K562 (cell line): ENCODE results near the gene NDUFA13. TPM values are rescaled to one million over a fixed set of nuclear protein-coding genes. Genes with fewer than 3 reads are reported as not detected.

Source experiments
- ATAC-seq: fragments of 200-7000 bp; cut with Tn5 transposase; 3 replicates; pipeline ENCODE4 v1.9.1; 2020; ENCODE audit warnings: moderate library complexity
- BruUV-seq: library from RNA; stranded (reverse); fragments of 400-500 nt; replicated peaks from 2 replicates; lab custom pipeline; 2021; lab: Mats Ljungman, UMichigan
- CTCF ChIA-PET: fragments of 300-600 bp; formaldehyde crosslinking; extraction: SDS; loops from one replicate; lab custom pipeline; 2021; ENCODE audit warnings: low intra/inter-chr PET ratio; lab: Yijun Ruan, JAX
- POLR2A ChIA-PET: fragments of 300-600, 350-650 bp; sonication (Branson Sonifier 250); formaldehyde crosslinking; extraction: SDS; loops from one replicate; lab custom pipeline; 2021; ENCODE audit warnings: antibody characterized with exemption, inconsistent platforms; lab: Yijun Ruan, JAX
- DNase-seq, 4 experiments: peaks; one replicate each; pipeline versions ENCODE4 v3.0.0 to v3.0.0-alpha.2; 2011 to 2018; ENCODE audit warnings: low spot score in 3 of 4, mixed read lengths in 3 of 4; ENCODE audit errors: extremely low read depth in 1 of 4
- FAIRE-seq: peaks from 2 replicates; lab custom pipeline; 2011; peaks lifted over from hg19 to GRCh38; lab: Jason Lieb, UNC
- H2AFZ ChIP-seq: 2 replicates; pipeline ENCODE4 v1.6.0; 2011; ENCODE audit warnings: low read depth, low read length, control low read depth, inconsistent platforms
- H3K27ac ChIP-seq: fragments of 200-600 bp; 3 replicates; pipeline ENCODE4 v1.8.0; 2011; ENCODE audit warnings: low read depth, mild to moderate bottlenecking, control low read depth, inconsistent platforms, low read length, moderate library complexity, mixed read lengths; ENCODE audit errors: extremely low read depth
- H3K27me3 ChIP-seq, 2 experiments: fragments of 300-600 bp in 1 of 2; 2 replicates in 1 of 2; 3 replicates in 1 of 2; pipeline versions ENCODE4 v1.6.0 to v1.8.0; 2011; ENCODE audit warnings: inconsistent platforms in 2 of 2, low read length in 2 of 2, mild to moderate bottlenecking in 1 of 2, mixed read lengths in 1 of 2, moderate library complexity in 1 of 2; ENCODE audit not compliant: control insufficient read depth in 2 of 2, insufficient read depth in 2 of 2
- H3K36me3 ChIP-seq: fragments of 300-600 bp; 3 replicates; pipeline ENCODE4 v1.8.0; 2011; ENCODE audit warnings: mild to moderate bottlenecking, low read length, inconsistent platforms; ENCODE audit not compliant: control insufficient read depth, insufficient read depth
- H3K4me1 ChIP-seq, 2 experiments: fragments of 200-600 bp in 1 of 2; replicated peaks in 1 of 2; 2 replicates in 1 of 2; 3 replicates in 1 of 2; pipeline versions ENCODE4 v1.5.1 to v1.8.0; 2011; ENCODE audit warnings: inconsistent platforms in 2 of 2, low read length in 2 of 2, mild to moderate bottlenecking in 1 of 2, mixed read lengths in 1 of 2, moderate library complexity in 1 of 2; ENCODE audit not compliant: control insufficient read depth in 2 of 2, insufficient read depth in 2 of 2
- H3K4me2 ChIP-seq: 2 replicates; pipeline ENCODE4 v1.6.1; 2011; ENCODE audit warnings: low read length, control low read depth, inconsistent platforms, mixed read lengths; ENCODE audit not compliant: insufficient read depth
- H3K4me3 ChIP-seq: fragments of 200-600 bp; sonication (generic), shearing (Covaris generic); 2 replicates; pipeline ENCODE4 v1.5.1; 2016; ENCODE audit warnings: control low read depth, inconsistent platforms
- H3K79me2 ChIP-seq: fragments of 200-600 bp; 3 replicates; pipeline ENCODE4 v1.8.0; 2011; ENCODE audit warnings: low read length, inconsistent platforms; ENCODE audit not compliant: control insufficient read depth, insufficient read depth
- H3K9ac ChIP-seq, 2 experiments: 2 replicates each; pipeline versions ENCODE4 v1.6.0 to v1.6.1; 2011; ENCODE audit warnings: low read depth in 2 of 2, low read length in 2 of 2, control low read depth in 1 of 2, inconsistent platforms in 1 of 2, mild to moderate bottlenecking in 1 of 2, mixed read lengths in 1 of 2; ENCODE audit not compliant: insufficient read depth in 1 of 2
- H3K9me1 ChIP-seq: one replicate; pipeline ENCODE4 v1.6.0; 2011; ENCODE audit warnings: inconsistent platforms, mild to moderate bottlenecking, low read length, moderate library complexity; ENCODE audit not compliant: control insufficient read depth, insufficient read depth
- H3K9me3 ChIP-seq: replicated peaks from 2 replicates; pipeline ENCODE4 v1.5.1; 2011; ENCODE audit warnings: low read depth, low read length, inconsistent platforms; ENCODE audit not compliant: control insufficient read depth, insufficient read depth
- H4K20me1 ChIP-seq: replicated peaks from 2 replicates; pipeline ENCODE4 v1.6.1; 2011; ENCODE audit warnings: low read length, inconsistent platforms, mixed read lengths; ENCODE audit not compliant: control insufficient read depth, insufficient read depth
- POLR2G ChIP-seq: fragments of 200-400 bp; formaldehyde crosslinking; IDR thresholded peaks from 2 replicates; pipeline ENCODE4 v1.6.1; 2017; ENCODE audit warnings: low read depth, mild to moderate bottlenecking, antibody characterized with exemption, low read length, moderate library complexity
- RBFOX2 ChIP-seq: fragments of 200-400 bp; formaldehyde crosslinking; IDR thresholded peaks from 2 replicates; pipeline ENCODE4 v1.6.1; 2017; ENCODE audit warnings: low read depth, mild to moderate bottlenecking, low read length, moderate library complexity
- WGBS: fragments of 100-300 bp; shearing (Covaris generic); methylation state at CpG from one replicate; pipeline ENCODE4 v1.1.6; 2016; ENCODE audit warnings: low coverage, mixed read lengths; ENCODE audit not compliant: insufficient coverage; ENCODE audit errors: missing lambda C conversion rate; 5-methylcytosine and 5-hydroxymethylcytosine counted together
- in situ Hi-C: fragments of 300-500 bp; cut with MboI; formaldehyde crosslinking; loops from 4 replicates; pipeline ENCODE4 v1.15.0; 2018; ENCODE audit warnings: inconsistent platforms, mixed read lengths
- intact Hi-C: fragments of 100-400 bp; cut with micrococcal nuclease; formaldehyde crosslinking; loops from 2 replicates; pipeline ENCODE4 v1.14.2; 2022
- polyA plus RNA-seq, 8 experiments: library from polyadenylated mRNA; depleted of rRNA in 4 of 8; stranded (reverse) in 5 of 8; unstranded in 3 of 8; fragments of >200 nt; fragmentation: Nextera tagmentation in 2 of 8; fragmentation: Illumina TruSeq in 1 of 8; extraction: Ambion mirVana in 2 of 8; extraction: Trizol in 1 of 8; gene quantifications; 2 replicates each; pipeline versions ENCODE4 v1.2.1 to v1.2.3, GENCODE V29; 2011 to 2014; ENCODE audit warnings: inconsistent platforms in 1 of 8, missing spikeins in 1 of 8
- total RNA-seq, 7 experiments: library from RNA; depleted of rRNA in 6 of 7; stranded (reverse); fragments of >200 nt in 6 of 7; fragmentation: Illumina TruSeq in 2 of 7; extraction: Trizol in 2 of 7; gene quantifications; 2 replicates each; pipeline versions ENCODE4 v1.2.1 to v1.2.3, GENCODE V29; 2011 to 2021; ENCODE audit warnings: low replicate concordance in 1 of 7
- TF ChIP-seq, protein P1 (sequence below): fragments of 250-450 bp; sonication (Bioruptor Pico); IDR thresholded peaks from 2 replicates; pipeline ENCODE4 v1.5.0; 2021

Gene NDUFA13
- total and polyA plus RNA-seq, 9 of the 15 experiments (the other 6 are each of a cell fraction or from before 2014, with no cell fraction given): 146 to 596 (median 429) TPM

DNA sequence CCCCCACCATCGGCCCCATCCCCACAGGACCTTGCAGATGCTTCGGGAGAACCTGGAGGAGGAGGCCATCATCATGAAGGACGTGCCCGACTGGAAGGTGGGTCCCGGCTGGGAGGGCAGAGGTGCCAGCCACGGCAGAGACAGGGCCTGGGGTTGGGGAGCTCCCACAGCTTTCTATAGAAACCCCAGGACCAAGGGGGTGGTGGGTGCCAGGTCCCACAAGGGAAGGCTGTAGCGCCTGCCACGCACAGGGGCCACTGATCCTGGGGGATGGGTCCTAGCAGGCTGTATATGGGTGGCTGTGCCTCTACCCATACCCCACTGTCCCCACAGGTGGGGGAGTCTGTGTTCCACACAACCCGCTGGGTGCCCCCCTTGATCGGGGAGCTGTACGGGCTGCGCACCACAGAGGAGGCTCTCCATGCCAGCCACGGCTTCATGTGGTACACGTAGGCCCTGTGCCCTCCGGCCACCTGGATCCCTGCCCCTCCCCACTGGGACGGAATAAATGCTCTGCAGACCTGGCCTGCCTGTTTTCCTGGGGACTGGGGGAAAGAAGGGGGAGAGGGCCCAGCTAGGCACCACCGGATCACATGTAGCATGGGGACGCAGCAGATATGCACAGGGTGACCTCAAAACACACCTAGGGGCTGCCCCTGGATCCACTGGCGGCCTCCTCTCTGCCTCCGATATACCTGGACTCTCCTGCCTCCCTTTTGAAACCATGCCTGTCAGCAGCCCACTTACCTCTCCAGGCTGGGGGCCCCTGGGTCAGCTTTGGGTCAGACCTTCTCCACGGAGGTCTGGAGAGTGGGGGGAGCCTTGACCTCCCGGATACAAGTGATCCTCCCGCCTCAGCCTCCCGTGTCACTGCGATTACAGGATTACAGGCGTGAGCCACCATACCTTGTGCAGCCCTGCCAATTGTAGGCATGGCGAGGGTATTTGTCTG, 11.9 kb downstream of the NDUFA13 start:
- Histone ChIP-seq H3K9me3 (no peaks in the 10 kb centered on the region), H3K4me3 (no peak overlapping the region), H3K9ac (no peak overlapping the region; a peak in 1 of 4 replicates), H3K27ac (no peak overlapping the region), H3K27me3 (no peaks in the 10 kb centered on the region), H3K9me1 (peaks cover 8% of the 10 kb centered on the region), H3K4me1 (peaks cover 5 to 38% of the 10 kb centered on the region in 2 experiments), H3K79me2 (peaks cover 25% of the 10 kb centered on the region), H3K4me2 (no peak overlapping the region), H2AFZ (no peak overlapping the region), H3K36me3 (peaks cover 62% of the 10 kb centered on the region), H4K20me1 (0 out of 2 replicates have a peak, but pooled peaks cover 9% of the 10 kb centered on the region)
- POLR2A ChIA-PET: interaction anchor here (0.6 to 0.9 kb wide), 3 partner anchors 12 to 79 kb away, joined by 3 to 6 read pairs (median 3); partner anchors contain the start of gene NDUFA13
- TF ChIP-seq RBFOX2: 0 out of 2 replicates have a peak, but pooled peaks have one; percentile 36
- TF ChIP-seq POLR2G: peak; percentile 17; the same call in 1 of the 2 replicates
- TF ChIP-seq, protein P1, sequence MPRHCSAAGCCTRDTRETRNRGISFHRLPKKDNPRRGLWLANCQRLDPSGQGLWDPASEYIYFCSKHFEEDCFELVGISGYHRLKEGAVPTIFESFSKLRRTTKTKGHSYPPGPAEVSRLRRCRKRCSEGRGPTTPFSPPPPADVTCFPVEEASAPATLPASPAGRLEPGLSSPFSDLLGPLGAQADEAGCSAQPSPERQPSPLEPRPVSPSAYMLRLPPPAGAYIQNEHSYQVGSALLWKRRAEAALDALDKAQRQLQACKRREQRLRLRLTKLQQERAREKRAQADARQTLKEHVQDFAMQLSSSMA (CRISPR knock-in tag): no peak
- CTCF ChIA-PET: no interaction called here
- BruUV-seq: no TSS peak
- intact Hi-C loops: no loop called here
- DNase-seq (no peak), ATAC-seq (no peak), FAIRE-seq (no peak)
- WGBS: 93% methylated on average over 20 of the region's 27 CpGs
- in situ Hi-C loops: loop anchor here (25.0 kb wide), 1 partner anchor 109 kb away; the partner anchor contains the start of genes GMIP and LPAR2
